HEK293 (cell line): ENCODE results near the gene PAM.

Experiments
- CTCF ChIA-PET: fragments of 350-600 bp; formaldehyde crosslinking; extraction: SDS; loops from one replicate; lab custom pipeline; 2021; ENCODE audit warnings: antibody characterized with exemption; lab: Yijun Ruan, JAX
- POLR2A ChIA-PET: fragments of 300-600 bp; formaldehyde crosslinking; extraction: SDS; loops from one replicate; lab custom pipeline; 2020; ENCODE audit warnings: antibody characterized with exemption, inconsistent platforms; lab: Yijun Ruan, JAX
- H3K27ac ChIP-seq: fragments of 200-500 bp; sonication (Bioruptor generic); 2 replicates; pipeline ENCODE4 v1.5.1; 2014; ENCODE audit warnings: low read depth, low read length, control low read depth, inconsistent platforms; ENCODE audit errors: extremely low read depth
- H3K36me3 ChIP-seq, 2 experiments: fragments of 200-500 bp in 1 of 2; sonication (Bioruptor generic) in 1 of 2; 1 replicate in 1 of 2; 2 replicates in 1 of 2; pipeline ENCODE4 v1.5.1; 2014 to 2017; ENCODE audit warnings: inconsistent platforms in 2 of 2, low read length in 2 of 2; ENCODE audit not compliant: control insufficient read depth in 2 of 2, insufficient read depth in 1 of 2
- H3K4me1 ChIP-seq: fragments of 200-500 bp; sonication (Bioruptor generic); 2 replicates; pipeline ENCODE4 v1.5.1; 2014; ENCODE audit warnings: mild to moderate bottlenecking, low read length, inconsistent platforms; ENCODE audit not compliant: control insufficient read depth, insufficient read depth
- H3K4me3 ChIP-seq: 2 replicates; pipeline ENCODE4 v1.5.1; 2011; ENCODE audit warnings: low read depth, mild to moderate bottlenecking, control low read depth, low read length, moderate library complexity
- H3K9me3 ChIP-seq: fragments of 200-500 bp; sonication (Bioruptor generic); 2 replicates; pipeline ENCODE4 v1.5.1; 2014; ENCODE audit warnings: low read depth, low read length, inconsistent platforms; ENCODE audit not compliant: control insufficient read depth, insufficient read depth
- FEZF1 ChIP-seq: fragments of 450-650 bp; formaldehyde crosslinking; IDR thresholded peaks from 2 replicates; pipeline ENCODE4 v1.5.1; 2016; ENCODE audit warnings: missing biosample characterization, missing genetic modification characterization
- SCRT2 ChIP-seq: fragments of 450-650 bp; formaldehyde crosslinking; IDR thresholded peaks from 2 replicates; pipeline ENCODE4 v1.5.1; 2016; ENCODE audit warnings: missing biosample characterization, missing genetic modification characterization
- SETDB1 ChIP-seq: IDR thresholded peaks from one replicate; pipeline ENCODE4 v1.6.1; 2017; ENCODE audit warnings: mild to moderate bottlenecking, low read length, moderate library complexity, mixed read lengths; ENCODE audit not compliant: insufficient read length
- WT1 ChIP-seq: fragments of 450-650 bp; formaldehyde crosslinking; IDR thresholded peaks from 2 replicates; pipeline ENCODE4 v1.5.1; 2016; ENCODE audit warnings: missing biosample characterization, missing genetic modification characterization
- ZBTB20 ChIP-seq: fragments of 450-650 bp; formaldehyde crosslinking; IDR thresholded peaks from 2 replicates; pipeline ENCODE4 v1.5.1; 2016; ENCODE audit warnings: missing biosample characterization, missing genetic modification characterization
- ZBTB7A ChIP-seq: fragments of 450-650 bp; formaldehyde crosslinking; IDR thresholded peaks from 2 replicates; pipeline ENCODE4 v1.5.1; 2016; ENCODE audit warnings: low read depth, missing biosample characterization, missing genetic modification characterization
- ZFP3 ChIP-seq: fragments of 450-650 bp; formaldehyde crosslinking; IDR thresholded peaks from 2 replicates; pipeline ENCODE4 v1.5.1; 2016; ENCODE audit warnings: low read depth, missing biosample characterization, missing genetic modification characterization
- ZNF223 ChIP-seq: fragments of 450-650 bp; formaldehyde crosslinking; IDR thresholded peaks from 2 replicates; pipeline ENCODE4 v1.5.1; 2016; ENCODE audit warnings: missing biosample characterization, missing genetic modification characterization
- ZNF292 ChIP-seq: fragments of 450-650 bp; formaldehyde crosslinking; IDR thresholded peaks from 2 replicates; pipeline ENCODE4 v1.5.1; 2016; ENCODE audit warnings: low read depth, missing biosample characterization, missing genetic modification characterization, borderline replicate concordance
- ZNF324 ChIP-seq: fragments of 450-650 bp; formaldehyde crosslinking; IDR thresholded peaks from 2 replicates; pipeline ENCODE4 v1.5.1; 2016; ENCODE audit warnings: missing biosample characterization, missing genetic modification characterization
- ZNF416 ChIP-seq: fragments of 450-650 bp; formaldehyde crosslinking; IDR thresholded peaks from 2 replicates; pipeline ENCODE4 v1.5.1; 2016; ENCODE audit warnings: missing biosample characterization, missing genetic modification characterization
- ZNF518A ChIP-seq: fragments of 450-650 bp; formaldehyde crosslinking; conservative IDR thresholded peaks from 2 replicates; pipeline ENCODE4 v1.5.1; 2016; ENCODE audit warnings: low read depth, missing biosample characterization, missing genetic modification characterization
- ZNF549 ChIP-seq: fragments of 450-650 bp; IDR thresholded peaks from 2 replicates; pipeline ENCODE4 v1.5.1; 2018; ENCODE audit warnings: missing biosample characterization, missing genetic modification characterization, mild to moderate bottlenecking, inconsistent platforms, moderate library complexity
- ZNF571 ChIP-seq: fragments of 450-650 bp; formaldehyde crosslinking; IDR thresholded peaks from 2 replicates; pipeline ENCODE4 v1.5.0; 2017; ENCODE audit warnings: missing biosample characterization, missing genetic modification characterization
- ZNF580 ChIP-seq: fragments of 450-650 bp; formaldehyde crosslinking; IDR thresholded peaks from 2 replicates; pipeline ENCODE4 v1.5.1; 2016; ENCODE audit warnings: missing biosample characterization, missing genetic modification characterization
- ZNF596 ChIP-seq: fragments of 450-650 bp; IDR thresholded peaks from 2 replicates; pipeline ENCODE4 v1.5.0; 2018; ENCODE audit warnings: missing biosample characterization, mild to moderate bottlenecking, missing genetic modification characterization, moderate library complexity
- ZNF621 ChIP-seq: fragments of 450-650 bp; formaldehyde crosslinking; IDR thresholded peaks from 2 replicates; pipeline ENCODE4 v1.5.1; 2017; ENCODE audit warnings: missing biosample characterization, missing genetic modification characterization
- ZNF629 ChIP-seq: fragments of 450-650 bp; formaldehyde crosslinking; IDR thresholded peaks from 2 replicates; pipeline ENCODE4 v1.5.1; 2017; ENCODE audit warnings: missing biosample characterization, missing genetic modification characterization
- ZNF777 ChIP-seq: fragments of 450-650 bp; formaldehyde crosslinking; IDR thresholded peaks from 2 replicates; pipeline ENCODE4 v1.5.1; 2017; ENCODE audit warnings: missing biosample characterization, missing genetic modification characterization, borderline replicate concordance
- ZNF785 ChIP-seq: fragments of 450-650 bp; formaldehyde crosslinking; IDR thresholded peaks from 2 replicates; pipeline ENCODE4 v1.5.1; 2016; ENCODE audit warnings: missing biosample characterization, missing genetic modification characterization
- ZNF843 ChIP-seq: fragments of 450-650 bp; formaldehyde crosslinking; IDR thresholded peaks from 2 replicates; pipeline ENCODE4 v1.5.1; 2016; ENCODE audit warnings: missing biosample characterization, missing genetic modification characterization
- ZXDB ChIP-seq: fragments of 450-650 bp; formaldehyde crosslinking; IDR thresholded peaks from 2 replicates; pipeline ENCODE4 v1.5.1; 2016; ENCODE audit warnings: missing biosample characterization, missing genetic modification characterization
- TF ChIP-seq, protein P1 (sequence below): fragments of 450-650 bp; formaldehyde crosslinking; IDR thresholded peaks from 2 replicates; pipeline ENCODE4 v1.5.1; 2016; ENCODE audit warnings: missing biosample characterization, missing genetic modification characterization
- TF ChIP-seq, protein P2 (sequence below): fragments of 450-650 bp; formaldehyde crosslinking; IDR thresholded peaks from 2 replicates; pipeline ENCODE4 v1.5.1; 2016; ENCODE audit warnings: missing biosample characterization, missing genetic modification characterization
- TF ChIP-seq, protein P3 (sequence below): fragments of 450-650 bp; formaldehyde crosslinking; IDR thresholded peaks from 2 replicates; pipeline ENCODE4 v1.5.1; 2017; ENCODE audit warnings: missing biosample characterization, missing genetic modification characterization

The PAM gene

GRCh38 chr5:103006921-103007320 is 251.8 kb downstream of the PAM start:
- no peak for TF ChIP-seq ZNF549 (tag by site-specific recombination)
- no peak for TF ChIP-seq ZNF777 (tag by site-specific recombination)
- no peak for TF ChIP-seq ZFP3
- no peak for TF ChIP-seq ZBTB7A
- TF ChIP-seq ZNF629: no peak
- no peak for TF ChIP-seq ZNF324 (tag by site-specific recombination)
- TF ChIP-seq ZNF571 (tag by site-specific recombination): no peak
- TF ChIP-seq ZNF223: no peak
- no peak for TF ChIP-seq FEZF1 (tag by site-specific recombination)
- TF ChIP-seq ZNF621 (tag by site-specific recombination): no peak
- TF ChIP-seq WT1 (tag by site-specific recombination): no peak
- no peak for TF ChIP-seq ZNF518A
- no peak for TF ChIP-seq ZNF785
- Histone ChIP-seq H3K27ac (no peak overlapping the region), H3K36me3 (peaks cover 0 to 5% of the 10 kb centered on the region in 2 experiments; a peak in 2 of 3 replicates), H3K4me3 (no peak overlapping the region), H3K9me3 (no peaks in the 10 kb centered on the region), H3K4me1 (no peaks in the 10 kb centered on the region)
- ChIA-PET POLR2A (no interaction called here), CTCF (no interaction called here)

GRCh38 chr5:103010168-103010567 is 255.1 kb downstream of the PAM start:
- no peaks in the 10 kb centered on the region for H3K4me1 ChIP-seq
- no peaks in the 10 kb centered on the region for H3K9me3 ChIP-seq
- no peak overlapping the region for H3K4me3 ChIP-seq
- H3K27ac ChIP-seq: no peak overlapping the region
- TF ChIP-seq ZNF596 (no peak), FEZF1 (tag by site-specific recombination) (no peak), ZNF292 (tag by site-specific recombination) (no peak), SETDB1 (no peak), ZBTB20 (tag by site-specific recombination) (no peak), ZNF843 (tag by site-specific recombination) (no peak), SCRT2 (tag by site-specific recombination) (no peak), ZNF621 (tag by site-specific recombination) (no peak), ZXDB (tag by site-specific recombination) (no peak), ZNF580 (tag by site-specific recombination) (no peak), ZNF416 (no peak)
- TF ChIP-seq, protein P1, sequence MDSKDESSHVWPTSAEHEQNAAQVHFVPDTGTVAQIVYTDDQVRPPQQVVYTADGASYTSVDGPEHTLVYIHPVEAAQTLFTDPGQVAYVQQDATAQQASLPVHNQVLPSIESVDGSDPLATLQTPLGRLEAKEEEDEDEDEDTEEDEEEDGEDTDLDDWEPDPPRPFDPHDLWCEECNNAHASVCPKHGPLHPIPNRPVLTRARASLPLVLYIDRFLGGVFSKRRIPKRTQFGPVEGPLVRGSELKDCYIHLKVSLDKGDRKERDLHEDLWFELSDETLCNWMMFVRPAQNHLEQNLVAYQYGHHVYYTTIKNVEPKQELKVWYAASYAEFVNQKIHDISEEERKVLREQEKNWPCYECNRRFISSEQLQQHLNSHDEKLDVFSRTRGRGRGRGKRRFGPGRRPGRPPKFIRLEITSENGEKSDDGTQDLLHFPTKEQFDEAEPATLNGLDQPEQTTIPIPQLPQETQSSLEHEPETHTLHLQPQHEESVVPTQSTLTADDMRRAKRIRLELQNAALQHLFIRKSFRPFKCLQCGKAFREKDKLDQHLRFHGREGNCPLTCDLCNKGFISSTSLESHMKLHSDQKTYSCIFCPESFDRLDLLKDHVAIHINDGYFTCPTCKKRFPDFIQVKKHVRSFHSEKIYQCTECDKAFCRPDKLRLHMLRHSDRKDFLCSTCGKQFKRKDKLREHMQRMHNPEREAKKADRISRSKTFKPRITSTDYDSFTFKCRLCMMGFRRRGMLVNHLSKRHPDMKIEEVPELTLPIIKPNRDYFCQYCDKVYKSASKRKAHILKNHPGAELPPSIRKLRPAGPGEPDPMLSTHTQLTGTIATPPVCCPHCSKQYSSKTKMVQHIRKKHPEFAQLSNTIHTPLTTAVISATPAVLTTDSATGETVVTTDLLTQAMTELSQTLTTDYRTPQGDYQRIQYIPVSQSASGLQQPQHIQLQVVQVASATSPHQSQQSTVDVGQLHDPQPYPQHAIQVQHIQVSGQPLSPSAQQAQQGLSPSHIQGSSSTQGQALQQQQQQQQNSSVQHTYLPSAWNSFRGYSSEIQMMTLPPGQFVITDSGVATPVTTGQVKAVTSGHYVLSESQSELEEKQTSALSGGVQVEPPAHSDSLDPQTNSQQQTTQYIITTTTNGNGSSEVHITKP: no peak
- TF ChIP-seq, protein P2, sequence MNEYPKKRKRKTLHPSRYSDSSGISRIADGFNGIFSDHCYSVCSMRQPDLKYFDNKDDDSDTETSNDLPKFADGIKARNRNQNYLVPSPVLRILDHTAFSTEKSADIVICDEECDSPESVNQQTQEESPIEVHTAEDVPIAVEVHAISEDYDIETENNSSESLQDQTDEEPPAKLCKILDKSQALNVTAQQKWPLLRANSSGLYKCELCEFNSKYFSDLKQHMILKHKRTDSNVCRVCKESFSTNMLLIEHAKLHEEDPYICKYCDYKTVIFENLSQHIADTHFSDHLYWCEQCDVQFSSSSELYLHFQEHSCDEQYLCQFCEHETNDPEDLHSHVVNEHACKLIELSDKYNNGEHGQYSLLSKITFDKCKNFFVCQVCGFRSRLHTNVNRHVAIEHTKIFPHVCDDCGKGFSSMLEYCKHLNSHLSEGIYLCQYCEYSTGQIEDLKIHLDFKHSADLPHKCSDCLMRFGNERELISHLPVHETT (tag by site-specific recombination): no peak
- TF ChIP-seq, protein P3, sequence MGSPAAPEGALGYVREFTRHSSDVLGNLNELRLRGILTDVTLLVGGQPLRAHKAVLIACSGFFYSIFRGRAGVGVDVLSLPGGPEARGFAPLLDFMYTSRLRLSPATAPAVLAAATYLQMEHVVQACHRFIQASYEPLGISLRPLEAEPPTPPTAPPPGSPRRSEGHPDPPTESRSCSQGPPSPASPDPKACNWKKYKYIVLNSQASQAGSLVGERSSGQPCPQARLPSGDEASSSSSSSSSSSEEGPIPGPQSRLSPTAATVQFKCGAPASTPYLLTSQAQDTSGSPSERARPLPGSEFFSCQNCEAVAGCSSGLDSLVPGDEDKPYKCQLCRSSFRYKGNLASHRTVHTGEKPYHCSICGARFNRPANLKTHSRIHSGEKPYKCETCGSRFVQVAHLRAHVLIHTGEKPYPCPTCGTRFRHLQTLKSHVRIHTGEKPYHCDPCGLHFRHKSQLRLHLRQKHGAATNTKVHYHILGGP (tag by site-specific recombination): no peak
- POLR2A ChIA-PET: no interaction called here
- CTCF ChIA-PET: interaction anchor here (0.6 kb wide), 1 partner anchor 348 kb away, joined by 3 read pairs; no protein-coding TSS in a partner anchor
- peaks cover 0 to 5% of the 10 kb centered on the region in 2 experiments; a peak in 2 of 3 replicates for H3K36me3 ChIP-seq
